Measurements from ENCODE around the gene UMAD1. TPM values are rescaled to one million over a fixed set of nuclear protein-coding genes. Genes with fewer than 3 reads are reported as not detected.

UMAD1 gene
- total RNA-seq, 1 experiment from 2014 or later = 9.3 TPM

DNA sequence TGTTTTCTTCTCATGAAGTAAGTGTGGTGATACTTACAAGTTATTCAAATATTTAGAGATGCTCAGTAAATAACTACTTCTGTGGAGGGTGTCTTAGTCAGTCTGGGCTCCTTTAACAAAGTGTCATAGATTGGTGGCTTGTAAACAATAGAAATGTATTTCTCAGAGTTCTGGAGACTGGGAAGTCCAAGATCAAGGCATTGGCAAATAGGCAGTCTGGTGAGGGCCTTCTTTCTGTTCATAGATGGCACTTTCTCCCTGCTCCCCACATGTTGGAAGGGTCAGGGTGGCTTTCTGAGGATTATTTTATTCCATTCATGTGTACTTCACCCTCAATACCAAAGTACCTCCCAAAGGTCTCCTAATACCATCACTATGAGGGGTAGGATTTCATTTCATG lies 59.4 kb downstream of the UMAD1 start:
- H3K9me3 ChIP-seq = 0 out of 2 replicates have a peak, but pooled peaks cover 3% of the 10 kb centered on the region
- H3K4me3 ChIP-seq = no peak overlapping the region
- no peak for DNase-seq
- H3K36me3 ChIP-seq = no peaks in the 10 kb centered on the region
- no peaks in the 10 kb centered on the region for H3K27me3 ChIP-seq

DNA sequence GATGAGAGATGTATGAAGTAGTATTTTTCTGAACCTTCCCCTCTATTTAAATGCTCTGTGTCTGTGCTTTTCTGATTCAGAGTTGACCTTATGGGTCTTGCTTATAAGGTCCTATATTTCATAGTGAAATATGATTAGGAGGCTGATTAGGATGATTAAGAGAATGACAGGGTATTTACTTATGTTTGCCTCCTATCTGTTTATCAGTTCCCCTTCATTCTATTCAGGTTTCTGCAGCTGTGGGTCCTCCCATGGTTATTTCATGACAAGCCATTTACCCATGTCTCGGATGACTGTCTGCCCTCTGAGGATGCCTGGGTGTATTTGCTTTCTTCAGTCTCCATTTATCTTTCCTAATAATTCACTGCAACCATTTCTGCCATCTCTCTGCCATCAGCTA lies 61.0 kb downstream of the UMAD1 start:
- Histone ChIP-seq H3K4me3 (no peak overlapping the region), H3K27me3 (no peaks in the 10 kb centered on the region), H3K9me3 (0 out of 2 replicates have a peak, but pooled peaks cover 3% of the 10 kb centered on the region), H3K36me3 (no peaks in the 10 kb centered on the region)
- DNase-seq = no peak

DNA sequence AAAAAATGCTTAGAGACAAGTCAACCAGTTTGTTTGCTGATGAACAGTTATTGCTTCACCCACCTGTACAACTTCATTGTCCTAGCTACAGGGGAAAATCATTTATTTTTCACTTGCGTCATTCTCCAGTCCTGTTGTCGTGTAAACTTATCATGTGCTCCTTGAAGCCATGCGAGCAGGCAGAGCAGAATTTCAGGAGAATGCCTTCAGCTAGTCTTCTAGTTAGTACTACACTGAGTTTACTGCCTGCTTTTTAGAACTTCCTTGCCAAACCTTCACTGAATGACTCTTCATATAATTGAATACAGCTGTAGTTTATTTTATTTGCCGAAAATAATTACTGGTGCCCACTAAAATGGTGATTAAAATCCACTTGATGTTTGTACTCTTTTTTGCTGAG lies 62.3 kb downstream of the UMAD1 start:
- no peaks in the 10 kb centered on the region for H3K36me3 ChIP-seq
- DNase-seq = no peak
- H3K9me3 ChIP-seq = 0 out of 2 replicates have a peak, but pooled peaks cover 3% of the 10 kb centered on the region
- no peak overlapping the region for H3K4me3 ChIP-seq
- no peaks in the 10 kb centered on the region for H3K27me3 ChIP-seq

DNA sequence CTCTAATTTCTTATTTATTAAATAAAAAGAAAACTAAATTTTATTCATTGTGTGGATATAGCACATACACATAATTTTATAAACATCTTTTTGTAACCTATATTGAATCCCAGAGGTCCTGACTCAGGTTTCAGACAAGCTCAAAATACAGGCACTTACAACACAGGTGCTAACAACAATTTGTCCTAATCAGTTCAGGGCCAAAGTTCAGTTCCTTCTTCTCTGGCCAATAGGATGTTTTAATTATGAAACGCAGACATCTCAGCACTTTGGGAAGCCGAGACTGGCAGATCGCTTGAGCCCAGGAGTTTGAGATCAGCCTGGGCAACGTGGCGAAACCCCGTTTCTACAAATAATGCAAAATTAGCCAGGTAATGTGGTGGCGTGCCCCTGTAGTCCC lies 62.9 kb downstream of the UMAD1 start:
- H3K9me3 ChIP-seq = 0 out of 2 replicates have a peak, but pooled peaks cover 3% of the 10 kb centered on the region
- H3K27me3 ChIP-seq = no peaks in the 10 kb centered on the region
- no peaks in the 10 kb centered on the region for H3K36me3 ChIP-seq
- DNase-seq = no peak
- H3K4me3 ChIP-seq = no peak overlapping the region

DNA sequence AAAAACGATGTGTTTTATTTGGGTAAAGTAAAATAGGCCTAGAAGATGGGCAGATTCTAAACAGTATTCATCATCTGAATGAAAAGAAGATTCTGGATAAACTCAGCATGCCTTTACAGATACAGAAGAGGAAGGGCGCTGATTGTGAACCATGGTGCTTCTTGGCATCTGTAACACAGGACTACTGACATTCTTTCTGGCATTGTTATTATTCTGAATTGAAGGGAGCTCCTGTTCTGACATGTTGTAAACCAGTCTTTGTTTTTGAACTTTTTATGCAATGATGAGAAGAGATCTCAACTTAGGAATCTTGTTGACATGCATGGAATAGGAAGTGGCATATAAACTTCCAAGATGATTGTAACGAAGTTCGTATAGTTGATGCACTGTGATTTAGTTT lies 64.3 kb downstream of the UMAD1 start:
- DNase-seq = no peak
- Histone ChIP-seq H3K9me3 (0 out of 2 replicates have a peak, but pooled peaks cover 3% of the 10 kb centered on the region), H3K27me3 (no peaks in the 10 kb centered on the region), H3K36me3 (no peaks in the 10 kb centered on the region), H3K4me3 (no peak overlapping the region)

GRCh38 chr7:7705318-7705717 lies 64.8 kb downstream of the UMAD1 start:
- no peak for DNase-seq

DNA sequence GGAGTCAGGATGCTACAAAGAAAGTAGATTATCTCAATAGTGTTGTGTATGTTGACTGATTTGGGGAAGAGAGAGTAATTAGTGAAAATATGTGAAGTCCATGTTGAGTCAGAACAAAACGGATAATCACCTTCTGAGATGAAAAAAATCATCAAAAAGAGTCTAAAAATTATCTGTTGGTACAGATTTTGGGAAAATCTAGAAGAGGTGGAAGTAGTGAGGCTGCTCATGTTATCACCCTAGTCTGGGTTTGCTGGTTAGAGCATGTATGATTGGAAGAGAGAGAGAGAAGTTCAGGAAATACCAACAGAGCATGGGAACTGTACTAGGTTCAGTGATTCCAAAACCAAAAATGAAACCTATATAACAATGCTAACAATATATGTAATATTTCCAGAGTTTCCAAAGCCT lies 65.6 kb downstream of the UMAD1 start:
- Histone ChIP-seq H3K27me3 (no peaks in the 10 kb centered on the region), H3K9me3 (no peaks in the 10 kb centered on the region), H3K36me3 (no peaks in the 10 kb centered on the region), H3K4me3 (no peak overlapping the region)
- no peak for DNase-seq

More at GRCh38 chr7:7705318-7705717, 64.8 kb downstream of the UMAD1 start:
- Histone ChIP-seq H3K4me3 (no peak overlapping the region), H3K27me3 (no peaks in the 10 kb centered on the region), H3K36me3 (no peaks in the 10 kb centered on the region), H3K9me3 (no peaks in the 10 kb centered on the region)

- Histone ChIP-seq H3K27me3 (no peaks in the 10 kb centered on the region), H3K36me3 (no peaks in the 10 kb centered on the region), H3K9me3 (no peaks in the 10 kb centered on the region), H3K4me3 (no peak overlapping the region)
- DNase-seq = no peak
Measured at GRCh38 chr7:7706556-7707172, 66.1 kb downstream of the UMAD1 start.

DNA sequence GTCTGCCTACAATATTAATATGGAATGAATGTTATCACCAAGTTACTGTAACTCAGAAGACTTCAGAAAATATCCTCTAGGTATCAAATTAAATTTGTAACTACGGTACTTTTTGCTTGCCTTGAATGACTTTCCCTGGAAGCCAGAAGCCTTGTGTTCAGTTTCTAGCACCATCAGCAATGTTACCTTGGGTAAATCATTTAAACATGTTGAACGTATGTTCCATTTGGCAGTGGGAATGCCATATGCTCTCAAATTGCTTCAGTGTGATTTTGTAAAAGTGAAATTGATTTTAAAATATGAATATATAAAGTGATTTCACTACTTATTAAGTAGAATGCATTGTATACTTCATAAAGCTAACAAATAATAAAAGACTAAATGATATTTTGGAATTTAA lies 66.7 kb downstream of the UMAD1 start:
- no peak for DNase-seq
- no peaks in the 10 kb centered on the region for H3K9me3 ChIP-seq
- no peak overlapping the region for H3K4me3 ChIP-seq
- H3K27me3 ChIP-seq = no peaks in the 10 kb centered on the region
- H3K36me3 ChIP-seq = no peaks in the 10 kb centered on the region

GRCh38 chr7:7707806-7708205 lies 67.3 kb downstream of the UMAD1 start:
- no peak for DNase-seq

GRCh38 chr7:7709291-7709690 lies 68.7 kb downstream of the UMAD1 start:
- H3K27me3 ChIP-seq = no peaks in the 10 kb centered on the region
- DNase-seq = no peak

More at GRCh38 chr7:7707806-7708205, 67.3 kb downstream of the UMAD1 start:
- H3K4me3 ChIP-seq = no peak overlapping the region
- H3K27me3 ChIP-seq = no peaks in the 10 kb centered on the region
- no peaks in the 10 kb centered on the region for H3K36me3 ChIP-seq
- H3K9me3 ChIP-seq = no peaks in the 10 kb centered on the region

DNA sequence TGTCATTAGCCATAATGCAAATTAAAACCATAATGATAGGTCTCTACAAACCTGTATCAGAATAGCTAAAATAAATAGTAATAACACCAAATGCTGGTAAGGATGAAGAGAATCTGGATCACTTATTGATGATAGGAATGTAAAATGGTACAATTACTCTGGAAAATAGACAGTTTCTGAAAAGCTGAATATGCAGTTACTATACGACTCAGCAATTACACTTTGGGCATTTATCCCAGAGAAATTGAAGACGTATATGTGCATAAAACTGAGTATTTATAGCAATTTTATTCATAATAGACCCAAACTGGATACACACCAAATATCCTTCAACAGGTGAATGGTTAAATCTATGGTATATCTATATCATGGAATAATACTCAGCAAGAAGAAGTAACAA lies 69.9 kb downstream of the UMAD1 start:
- Histone ChIP-seq H3K27me3 (no peaks in the 10 kb centered on the region), H3K4me3 (no peak overlapping the region), H3K9me3 (no peaks in the 10 kb centered on the region), H3K36me3 (no peaks in the 10 kb centered on the region)
- DNase-seq = no peak

More at GRCh38 chr7:7709291-7709690, 68.7 kb downstream of the UMAD1 start:
- Histone ChIP-seq H3K9me3 (no peaks in the 10 kb centered on the region), H3K36me3 (no peaks in the 10 kb centered on the region), H3K4me3 (no peak overlapping the region)

DNA sequence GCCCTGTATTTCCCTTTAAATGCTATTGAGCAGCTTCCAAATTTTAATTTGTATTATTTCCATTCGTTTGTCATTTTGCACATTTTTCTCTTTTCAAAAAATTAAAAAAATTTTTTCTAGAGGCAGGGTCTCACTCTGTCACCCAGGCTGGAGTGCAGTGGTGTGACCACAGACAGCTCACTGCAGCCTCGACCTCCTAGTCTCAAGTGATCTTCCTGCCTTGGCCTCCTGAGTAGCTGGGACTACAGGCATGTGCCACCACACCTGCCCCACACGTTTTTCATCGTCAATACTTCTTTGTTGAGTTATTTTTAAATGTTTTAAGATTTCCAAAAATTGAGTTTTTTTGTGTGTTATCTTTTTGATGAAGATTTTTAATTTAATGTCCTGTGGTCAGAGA lies 73.2 kb downstream of the UMAD1 start:
- DNase-seq = no peak
- no peaks in the 10 kb centered on the region for H3K9me3 ChIP-seq
- H3K4me3 ChIP-seq = no peak overlapping the region
- no peaks in the 10 kb centered on the region for H3K27me3 ChIP-seq
- H3K36me3 ChIP-seq = no peaks in the 10 kb centered on the region

GRCh38 chr7:7718492-7718891 lies 77.9 kb downstream of the UMAD1 start, which contains the start of gene RPA3:
Gene RPA3, minus strand, starts transcription at chr7:7718607. Its CDS starts 78,189 bp downstream, at chr7:7640418.
- no peak for DNase-seq
- H3K9me3 ChIP-seq = no peaks in the 10 kb centered on the region
- no peaks in the 10 kb centered on the region for H3K36me3 ChIP-seq
- no peak within 1 kb of the TSS for H3K4me3 ChIP-seq
- no peaks in the 10 kb centered on the region for H3K27me3 ChIP-seq

DNA sequence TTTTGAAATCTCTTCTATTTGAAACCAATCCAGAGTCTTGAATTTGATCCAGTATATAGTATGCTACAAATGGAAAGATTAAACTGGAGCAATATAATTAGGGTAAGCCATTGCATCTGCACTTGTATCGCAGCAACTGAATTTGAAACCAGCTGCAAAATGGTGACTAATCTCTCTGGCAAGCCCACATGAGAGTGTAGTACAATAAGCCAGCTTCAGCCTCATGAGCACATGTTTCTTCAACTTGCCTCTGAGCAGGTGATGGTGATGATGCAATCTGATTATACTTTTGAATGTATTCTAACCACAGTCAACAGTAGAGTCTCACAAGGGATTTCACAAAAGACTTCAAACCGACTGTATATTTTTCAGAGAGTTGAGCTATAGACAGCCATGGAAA lies 78.7 kb downstream of the UMAD1 start:
- H3K36me3 ChIP-seq = no peaks in the 10 kb centered on the region
- H3K4me3 ChIP-seq = no peak overlapping the region
- peak; percentile 65 for DNase-seq
- H3K9me3 ChIP-seq = no peaks in the 10 kb centered on the region
- no peaks in the 10 kb centered on the region for H3K27me3 ChIP-seq

GRCh38 chr7:7720193-7720592 lies 79.6 kb downstream of the UMAD1 start:
- Histone ChIP-seq H3K9me3 (no peaks in the 10 kb centered on the region), H3K4me3 (no peak overlapping the region), H3K36me3 (no peaks in the 10 kb centered on the region), H3K27me3 (no peaks in the 10 kb centered on the region)
- DNase-seq = no peak

DNA sequence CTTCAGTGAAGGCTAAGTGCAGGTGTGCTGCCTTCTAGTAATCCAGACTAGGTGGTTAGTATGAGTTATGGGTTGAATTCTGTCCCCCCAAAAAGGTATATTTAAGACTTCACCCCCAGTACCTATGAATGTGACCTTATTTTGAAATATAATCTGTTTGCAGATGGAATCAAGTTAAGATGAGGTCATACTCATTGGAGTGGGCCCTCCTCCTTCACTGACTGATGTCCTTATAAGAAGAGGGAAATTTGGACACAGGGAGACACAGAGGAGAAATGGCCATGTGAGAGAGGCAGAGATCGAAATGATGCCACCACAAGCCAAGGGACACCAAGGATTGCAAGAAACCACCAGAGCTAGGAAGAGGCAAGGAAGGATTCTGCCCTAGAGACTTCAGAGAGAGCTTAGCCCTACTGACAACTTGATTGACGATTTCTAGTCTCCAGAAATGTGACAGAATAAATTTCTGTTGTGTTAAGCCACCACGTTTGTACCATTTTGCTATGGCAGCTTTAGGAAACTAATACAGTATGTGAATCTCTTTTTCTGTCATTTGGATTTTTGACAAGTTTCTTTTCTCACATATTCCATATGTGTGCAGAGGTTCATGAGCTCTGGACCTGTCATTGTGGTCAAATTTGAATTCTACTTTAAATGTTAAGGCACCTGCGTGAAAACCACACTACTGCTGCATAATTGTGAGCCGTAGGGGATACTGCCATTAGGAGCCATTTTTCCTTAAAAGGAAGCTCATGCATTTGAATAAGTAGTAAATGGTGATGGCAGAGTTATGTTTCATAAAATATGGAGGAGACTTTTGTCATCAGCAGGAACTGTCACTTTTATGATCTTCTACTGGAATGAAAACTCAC lies 80.4 kb downstream of the UMAD1 start:
- no peaks in the 10 kb centered on the region for H3K27me3 ChIP-seq

GRCh38 chr7:7731732-7732131 lies 91.2 kb downstream of the UMAD1 start:
- H3K9me3 ChIP-seq = no peaks in the 10 kb centered on the region
- DNase-seq = no peak
- H3K27me3 ChIP-seq = no peaks in the 10 kb centered on the region
- no peak overlapping the region for H3K4me3 ChIP-seq
- no peaks in the 10 kb centered on the region for H3K36me3 ChIP-seq

More for the DNA sequence above, 80.4 kb downstream of the UMAD1 start:
- Histone ChIP-seq H3K9me3 (no peaks in the 10 kb centered on the region), H3K4me3 (no peak overlapping the region), H3K36me3 (no peaks in the 10 kb centered on the region)
- no peak for DNase-seq
